Ovary (tissue), 3 donors: ENCODE data around the gene ANKRD39.

Experiments used
- POLR2A ChIP-seq: fragments of 450-650 bp; IDR thresholded peaks from one replicate; pipeline ENCODE4 v1.6.1; 2017; ENCODE audit warnings: antibody characterized with exemption, mild to moderate bottlenecking, moderate library complexity
- TF ChIP-seq, protein P1 (sequence below), 3 donors: fragments of 450-650 bp in 2 of 3; fragments of 200-600 bp in 1 of 3; IDR thresholded peaks; one replicate each; pipeline versions ENCODE4 v1.5.1 to v1.8.0; 2016 to 2022; ENCODE audit warnings: antibody characterized with exemption in 3 of 3, mild to moderate bottlenecking in 1 of 3
- donor health status: DM: no; HTN: no; CAD: no.

DNA sequence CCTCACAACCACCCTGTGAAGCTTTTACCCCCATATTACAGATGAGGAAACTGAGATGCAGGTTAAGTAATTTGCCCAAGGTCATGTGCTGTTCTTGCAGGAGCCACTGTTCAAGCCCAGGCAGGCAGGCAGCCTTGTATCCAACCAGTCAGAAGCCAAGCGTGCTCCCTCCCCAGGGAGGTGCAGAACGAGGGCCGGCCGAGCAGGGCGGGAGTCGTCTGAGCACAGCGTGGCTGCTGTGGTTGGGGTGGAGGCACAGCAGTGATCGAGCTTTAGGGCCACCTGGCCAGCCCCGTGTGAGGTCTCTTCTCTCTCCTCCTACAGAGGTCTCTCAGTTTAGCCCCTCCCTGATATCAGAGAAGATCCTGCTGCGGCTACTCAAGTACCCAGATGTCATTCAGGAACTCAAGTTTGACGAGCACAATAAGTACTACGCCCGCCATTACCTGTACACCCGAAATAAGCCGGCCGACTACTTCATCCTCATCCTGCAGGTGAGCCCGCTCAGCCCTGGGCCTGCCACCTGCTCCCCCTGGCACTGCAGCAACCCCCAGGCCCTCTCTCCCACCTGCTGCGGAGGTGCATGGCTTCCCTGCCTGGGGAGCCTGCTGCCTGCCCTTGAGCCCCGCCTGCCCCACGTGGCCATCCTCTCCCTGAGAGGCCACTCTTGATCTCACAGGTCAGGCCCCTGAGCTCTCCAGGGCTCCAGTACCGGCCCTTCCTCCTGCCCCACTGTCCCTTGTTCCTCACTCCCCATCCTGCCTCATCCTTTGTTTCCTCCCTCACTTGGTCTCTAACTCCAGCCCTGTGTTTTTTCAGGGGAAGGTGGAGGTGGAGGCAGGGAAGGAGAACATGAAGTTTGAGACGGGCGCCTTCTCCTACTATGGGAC is 58.8 kb downstream of the ANKRD39 start:
- TF ChIP-seq, protein P1, sequence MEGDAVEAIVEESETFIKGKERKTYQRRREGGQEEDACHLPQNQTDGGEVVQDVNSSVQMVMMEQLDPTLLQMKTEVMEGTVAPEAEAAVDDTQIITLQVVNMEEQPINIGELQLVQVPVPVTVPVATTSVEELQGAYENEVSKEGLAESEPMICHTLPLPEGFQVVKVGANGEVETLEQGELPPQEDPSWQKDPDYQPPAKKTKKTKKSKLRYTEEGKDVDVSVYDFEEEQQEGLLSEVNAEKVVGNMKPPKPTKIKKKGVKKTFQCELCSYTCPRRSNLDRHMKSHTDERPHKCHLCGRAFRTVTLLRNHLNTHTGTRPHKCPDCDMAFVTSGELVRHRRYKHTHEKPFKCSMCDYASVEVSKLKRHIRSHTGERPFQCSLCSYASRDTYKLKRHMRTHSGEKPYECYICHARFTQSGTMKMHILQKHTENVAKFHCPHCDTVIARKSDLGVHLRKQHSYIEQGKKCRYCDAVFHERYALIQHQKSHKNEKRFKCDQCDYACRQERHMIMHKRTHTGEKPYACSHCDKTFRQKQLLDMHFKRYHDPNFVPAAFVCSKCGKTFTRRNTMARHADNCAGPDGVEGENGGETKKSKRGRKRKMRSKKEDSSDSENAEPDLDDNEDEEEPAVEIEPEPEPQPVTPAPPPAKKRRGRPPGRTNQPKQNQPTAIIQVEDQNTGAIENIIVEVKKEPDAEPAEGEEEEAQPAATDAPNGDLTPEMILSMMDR (IDR thresholded peaks at IDR 0.05) = no peak
- TF ChIP-seq POLR2A = no peak
